D721Med (cell line): ENCODE measurements around the gene MYO7B.

ENCODE experiments used
- DNase-seq: peaks from one replicate; pipeline ENCODE4 v3.0.0; 2011; ENCODE audit warnings: low spot score; ENCODE audit not compliant: insufficient read length
- FAIRE-seq: peaks from 2 replicates; lab custom pipeline; 2011; peaks lifted over from hg19 to GRCh38; lab: Jason Lieb, UNC
- CTCF ChIP-seq: IDR thresholded peaks from 2 replicates; pipeline ENCODE4 v1.5.1; 2012; ENCODE audit warnings: mild to moderate bottlenecking, control low read depth; ENCODE audit not compliant: insufficient read depth; ENCODE audit errors: missing control alignments

Gene MYO7B

GRCh38 chr2:127562936-127563335 lies 27.5 kb downstream of the MYO7B start:
- TF ChIP-seq CTCF: no peak
- FAIRE-seq: no peak
- DNase-seq: no peak

GRCh38 chr2:127563458-127564428 lies 28.3 kb downstream of the MYO7B start:
- TF ChIP-seq CTCF: no peak
- FAIRE-seq (no peak), DNase-seq (no peak)

GRCh38 chr2:127564429-127565260 lies 29.2 kb downstream of the MYO7B start:
- no peak for TF ChIP-seq CTCF
- no peak for DNase-seq
- FAIRE-seq: no peak

- DNase-seq (no peak), FAIRE-seq (no peak)
Measured at GRCh38 chr2:127565261-127566138, 30.0 kb downstream of the MYO7B start.

GRCh38 chr2:127566139-127566417 lies 30.6 kb downstream of the MYO7B start:
- DNase-seq: no peak
- TF ChIP-seq CTCF: no peak
- no peak for FAIRE-seq

More at GRCh38 chr2:127565261-127566138, 30.0 kb downstream of the MYO7B start:
- TF ChIP-seq CTCF: no peak

- FAIRE-seq (no peak), DNase-seq (no peak)
- TF ChIP-seq CTCF: no peak
Measured at GRCh38 chr2:127566576-127566975, 31.1 kb downstream of the MYO7B start.
